OCI-LY1 (cell line): ENCODE data around the gene DUSP14.
"Not testable (repeated sequence)": the region's sequence is repeated elsewhere in the genome, so short reads cannot be mapped to it uniquely, and the experiment has no call there.

Experiments
- H2AFZ ChIP-seq: fragments of 200-600 bp; sonication (generic), shearing (Covaris generic); 2 replicates; pipeline ENCODE4 v1.6.0; 2014; ENCODE audit warnings: antibody characterized with exemption, mild to moderate bottlenecking, low read length
- H3F3A ChIP-seq: fragments of 200-600 bp; sonication (generic), shearing (Covaris generic); 2 replicates; pipeline ENCODE4 v1.6.0; 2014; ENCODE audit warnings: mild to moderate bottlenecking, antibody characterized with exemption, low read length, moderate library complexity; ENCODE audit not compliant: insufficient read depth
- H3K27ac ChIP-seq: fragments of 200-600 bp; sonication (generic); 2 replicates; pipeline ENCODE4 v1.5.1; 2014; ENCODE audit warnings: low read length, mixed run types, mild to moderate bottlenecking, low read depth; ENCODE audit not compliant: poor library complexity, severe bottlenecking
- H3K27me3 ChIP-seq: fragments of 200-600 bp; sonication (generic); 2 replicates; pipeline ENCODE4 v1.6.0; 2014; ENCODE audit warnings: antibody characterized with exemption, mild to moderate bottlenecking, low read length, moderate library complexity; ENCODE audit not compliant: insufficient read depth
- H3K36me3 ChIP-seq: fragments of 200-600 bp; sonication (generic); 2 replicates; pipeline ENCODE4 v1.6.1; 2014; ENCODE audit warnings: mild to moderate bottlenecking, antibody characterized with exemption, low read length, moderate library complexity, mixed read lengths; ENCODE audit not compliant: insufficient read depth
- H3K4me1 ChIP-seq: fragments of 200-600 bp; sonication (generic); 2 replicates; pipeline ENCODE4 v1.5.1; 2014; ENCODE audit warnings: mild to moderate bottlenecking, low read length, moderate library complexity; ENCODE audit not compliant: insufficient read depth, severe bottlenecking
- H3K4me2 ChIP-seq: fragments of 200-600 bp; sonication (generic), shearing (Covaris generic); 2 replicates; pipeline ENCODE4 v1.6.1; 2014; ENCODE audit warnings: low read length
- H3K4me3 ChIP-seq: fragments of 200-600 bp; sonication (generic); 2 replicates; pipeline ENCODE4 v1.5.1; 2014; ENCODE audit warnings: low read length, low read depth, mild to moderate bottlenecking, mixed read lengths; ENCODE audit not compliant: poor library complexity, severe bottlenecking
- H3K79me2 ChIP-seq: fragments of 200-600 bp; shearing (Covaris generic); 2 replicates; pipeline ENCODE4 v1.6.1; 2016; ENCODE audit warnings: mixed run types, low read length, mixed read lengths; ENCODE audit not compliant: insufficient read depth
- H3K9ac ChIP-seq: fragments of 200-600 bp; sonication (generic), shearing (Covaris generic); 2 replicates; pipeline ENCODE4 v1.6.1; 2014; ENCODE audit warnings: mild to moderate bottlenecking, low read length, mixed read lengths
- H3K9me2 ChIP-seq: fragments of 200-600 bp; sonication (generic), shearing (Covaris generic); 2 replicates; pipeline ENCODE4 v1.6.1; 2014; ENCODE audit warnings: low read depth, mild to moderate bottlenecking, low read length, mixed read lengths
- H3K9me3 ChIP-seq: fragments of 200-600 bp; shearing (Covaris generic); 2 replicates; pipeline ENCODE4 v1.6.1; 2014; ENCODE audit warnings: low read length, mixed read lengths
- H4K20me1 ChIP-seq: fragments of 200-600 bp; sonication (generic), shearing (Covaris generic); 2 replicates; pipeline ENCODE4 v1.6.0; 2016; ENCODE audit warnings: mild to moderate bottlenecking, low read length; ENCODE audit not compliant: insufficient read depth
- CTCF ChIP-seq: fragments of 200-600 bp; sonication (generic), shearing (Covaris generic); IDR thresholded peaks from 2 replicates; pipeline ENCODE4 v1.5.1; 2017; ENCODE audit warnings: mild to moderate bottlenecking, antibody characterized with exemption, low read length, moderate library complexity, mixed read lengths
- EZH2 ChIP-seq: fragments of 200-600 bp; sonication (generic), shearing (Covaris generic); IDR thresholded peaks from 2 replicates; pipeline ENCODE4 v1.8.0; 2017; ENCODE audit warnings: borderline replicate concordance, mixed run types, mild to moderate bottlenecking, antibody characterized with exemption, low read length, moderate library complexity, mixed read lengths

DUSP14 gene

GRCh38 chr17:37506678-37507077 lies 17.0 kb downstream of the DUSP14 start:
- H3K79me2 ChIP-seq: no peaks in the 10 kb centered on the region
- H3K9ac ChIP-seq: no peak overlapping the region
- H3K27me3 ChIP-seq: no peaks in the 10 kb centered on the region
- no peaks in the 10 kb centered on the region for H3F3A ChIP-seq
- H2AFZ ChIP-seq: no peak overlapping the region
- H4K20me1 ChIP-seq: no peaks in the 10 kb centered on the region
- peaks cover 10% of the 10 kb centered on the region for H3K4me1 ChIP-seq
- H3K9me3 ChIP-seq: no peaks in the 10 kb centered on the region
- no peak overlapping the region for H3K27ac ChIP-seq
- H3K36me3 ChIP-seq: no peaks in the 10 kb centered on the region
- no peak overlapping the region for H3K4me2 ChIP-seq
- no peak overlapping the region for H3K4me3 ChIP-seq
- no peaks in the 10 kb centered on the region for H3K9me2 ChIP-seq
- TF ChIP-seq EZH2 (no peak), CTCF (peak; percentile 52)

GRCh38 chr17:37507111-37507510 lies 17.4 kb downstream of the DUSP14 start:
- TF ChIP-seq CTCF: no peak
- no peak for TF ChIP-seq EZH2
- no peaks in the 10 kb centered on the region for H4K20me1 ChIP-seq
- peaks cover 1% of the 10 kb centered on the region; the same call in 1 of the 2 replicates for H3K36me3 ChIP-seq
- no peaks in the 10 kb centered on the region for H3K9me3 ChIP-seq
- no peaks in the 10 kb centered on the region for H3K27me3 ChIP-seq
- H3K9ac ChIP-seq: no peak overlapping the region
- peaks cover 10% of the 10 kb centered on the region for H3K4me1 ChIP-seq
- no peaks in the 10 kb centered on the region for H3K9me2 ChIP-seq
- H3F3A ChIP-seq: no peaks in the 10 kb centered on the region
- H3K27ac ChIP-seq: no peak overlapping the region
- no peak overlapping the region for H3K4me2 ChIP-seq
- H3K4me3 ChIP-seq: no peak overlapping the region
- H3K79me2 ChIP-seq: no peaks in the 10 kb centered on the region
- no peak overlapping the region for H2AFZ ChIP-seq

GRCh38 chr17:37510056-37510455 lies 20.4 kb downstream of the DUSP14 start:
- Histone ChIP-seq H3K27me3 (no peaks in the 10 kb centered on the region), H4K20me1 (no peaks in the 10 kb centered on the region), H3K4me1 (peaks cover 10% of the 10 kb centered on the region), H3K9ac (no peak overlapping the region), H3F3A (no peaks in the 10 kb centered on the region), H3K36me3 (peaks cover 21% of the 10 kb centered on the region), H2AFZ (no peak overlapping the region), H3K4me2 (peak overlapping the region; percentile 7; the same call in 1 of the 2 replicates), H3K27ac (no peak overlapping the region), H3K9me3 (no peaks in the 10 kb centered on the region), H3K79me2 (no peaks in the 10 kb centered on the region), H3K4me3 (no peak overlapping the region), H3K9me2 (no peaks in the 10 kb centered on the region)
- TF ChIP-seq EZH2: no peak
- TF ChIP-seq CTCF: no peak

GRCh38 chr17:37511642-37512041 lies 22.0 kb downstream of the DUSP14 start:
- not testable (repeated sequence) for H3K4me2 ChIP-seq, H2AFZ ChIP-seq, H3K9me2 ChIP-seq, H3K4me1 ChIP-seq, H3K9me3 ChIP-seq, H3K79me2 ChIP-seq, H3K9ac ChIP-seq, H3K27me3 ChIP-seq, H4K20me1 ChIP-seq, H3K4me3 ChIP-seq, H3K27ac ChIP-seq, H3F3A ChIP-seq
- H3K36me3 ChIP-seq: peaks cover 28% of the 10 kb centered on the region
